ENCODE data around the gene ORAI3.

Gene ORAI3

DNA sequence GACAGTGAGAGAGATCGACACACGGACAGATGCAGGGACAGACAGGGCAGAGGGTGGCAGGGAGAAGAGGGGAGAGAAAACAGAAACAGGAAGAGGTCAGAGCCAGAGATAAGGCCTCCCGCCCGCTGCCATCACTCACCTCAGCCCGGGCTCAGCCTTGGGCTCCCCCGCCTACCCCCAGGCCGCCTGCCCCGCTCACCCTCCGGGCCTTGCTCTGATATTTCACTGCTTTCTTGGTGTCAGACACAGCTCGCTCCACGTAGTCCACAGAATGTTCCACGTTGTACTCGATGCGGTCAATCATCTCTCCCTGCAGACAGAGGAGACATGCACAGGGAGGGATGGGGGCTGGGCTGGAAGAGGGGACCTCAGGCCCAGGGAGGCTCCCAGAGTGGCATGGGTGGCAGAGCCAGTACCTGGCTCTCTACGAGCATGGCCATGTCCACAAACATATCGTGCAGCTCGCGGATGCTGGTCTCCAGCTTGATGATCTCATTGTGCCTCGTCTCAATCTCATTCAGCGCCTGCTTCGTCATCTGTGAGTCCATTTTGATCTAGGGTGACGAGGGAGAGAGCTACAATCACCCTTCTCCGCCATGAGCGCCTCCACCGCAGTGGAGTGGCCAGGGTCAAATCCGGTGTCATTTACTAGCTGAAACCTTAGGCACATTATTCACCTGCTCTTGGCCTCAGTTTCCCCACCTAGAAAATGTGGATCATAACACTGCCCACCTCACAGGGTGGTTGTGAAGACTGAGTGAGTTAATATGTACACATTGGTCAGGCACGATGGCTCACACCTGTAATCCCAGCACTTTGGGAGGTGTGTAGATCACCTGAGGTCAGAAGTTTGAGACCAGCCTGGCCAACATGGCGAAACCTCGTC is 44.3 kb downstream of the ORAI3 start:
- TF ChIP-seq, protein P1, sequence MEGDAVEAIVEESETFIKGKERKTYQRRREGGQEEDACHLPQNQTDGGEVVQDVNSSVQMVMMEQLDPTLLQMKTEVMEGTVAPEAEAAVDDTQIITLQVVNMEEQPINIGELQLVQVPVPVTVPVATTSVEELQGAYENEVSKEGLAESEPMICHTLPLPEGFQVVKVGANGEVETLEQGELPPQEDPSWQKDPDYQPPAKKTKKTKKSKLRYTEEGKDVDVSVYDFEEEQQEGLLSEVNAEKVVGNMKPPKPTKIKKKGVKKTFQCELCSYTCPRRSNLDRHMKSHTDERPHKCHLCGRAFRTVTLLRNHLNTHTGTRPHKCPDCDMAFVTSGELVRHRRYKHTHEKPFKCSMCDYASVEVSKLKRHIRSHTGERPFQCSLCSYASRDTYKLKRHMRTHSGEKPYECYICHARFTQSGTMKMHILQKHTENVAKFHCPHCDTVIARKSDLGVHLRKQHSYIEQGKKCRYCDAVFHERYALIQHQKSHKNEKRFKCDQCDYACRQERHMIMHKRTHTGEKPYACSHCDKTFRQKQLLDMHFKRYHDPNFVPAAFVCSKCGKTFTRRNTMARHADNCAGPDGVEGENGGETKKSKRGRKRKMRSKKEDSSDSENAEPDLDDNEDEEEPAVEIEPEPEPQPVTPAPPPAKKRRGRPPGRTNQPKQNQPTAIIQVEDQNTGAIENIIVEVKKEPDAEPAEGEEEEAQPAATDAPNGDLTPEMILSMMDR (IDR thresholded peaks at IDR 0.05; ENCODE audit: insufficient read depth, missing control alignments), result no peak
- FAIRE-seq, result no peak
- DNase-seq (ENCODE audit: insufficient read length, low spot score), result no peak

DNA sequence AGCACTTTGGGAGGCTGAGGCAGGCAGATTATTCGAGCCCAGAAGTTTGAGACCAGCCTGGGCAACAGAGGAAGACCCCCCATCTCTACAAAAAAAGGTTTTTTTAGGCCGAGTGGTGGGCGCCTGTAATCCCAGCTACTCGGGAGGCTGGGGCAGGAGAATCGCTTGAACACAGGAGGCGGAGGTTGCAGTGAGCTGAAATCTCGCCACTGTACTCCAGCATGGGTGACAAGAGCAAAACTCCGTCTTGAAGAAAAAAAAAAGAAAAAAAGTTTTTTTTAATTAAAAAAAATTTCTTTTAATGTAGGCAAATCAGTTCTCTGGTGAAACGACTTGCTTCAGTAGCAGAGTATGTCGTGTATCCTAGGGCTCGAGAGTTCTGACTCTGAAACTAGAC is 47.1 kb downstream of the ORAI3 start:
- TF ChIP-seq, protein P1 (IDR thresholded peaks at IDR 0.05; ENCODE audit: insufficient read depth, missing control alignments), result no peak
- DNase-seq (ENCODE audit: insufficient read length, low spot score) (no peak), FAIRE-seq (no peak)

DNA sequence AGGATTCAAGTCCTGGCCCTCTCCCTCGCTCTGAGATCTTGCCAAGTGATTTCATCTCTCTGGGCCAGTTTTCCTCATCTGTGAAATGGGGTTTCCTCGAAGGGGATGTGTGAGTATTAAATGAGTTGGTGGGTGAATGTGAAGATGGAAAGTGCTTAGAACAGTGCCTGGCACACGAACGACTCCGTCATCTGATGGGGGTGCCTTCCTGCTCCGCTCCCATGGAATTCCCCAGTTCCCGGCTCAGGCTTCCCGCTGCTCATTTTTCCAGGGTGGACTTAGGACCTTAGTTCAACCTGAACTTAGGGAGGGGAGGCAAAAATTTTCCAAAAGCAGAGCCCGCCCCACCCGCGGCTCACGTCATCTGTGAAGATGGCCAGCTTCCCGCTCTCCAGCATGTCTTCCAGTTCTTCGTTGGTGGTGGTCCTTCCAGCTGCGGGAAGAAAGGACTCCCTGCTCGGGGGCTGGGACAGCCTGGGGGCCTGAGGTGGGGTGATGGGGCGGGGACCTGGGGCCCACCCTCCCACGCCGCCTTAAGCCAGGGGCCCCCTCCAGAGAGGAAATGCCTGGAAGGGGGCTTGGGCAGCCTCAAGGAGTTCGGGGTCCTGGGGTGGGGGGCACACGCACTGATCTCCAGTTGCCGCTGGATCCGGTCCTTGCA is 47.6 kb downstream of the ORAI3 start:
- FAIRE-seq (no peak), DNase-seq (ENCODE audit: insufficient read length, low spot score) (no peak)
- TF ChIP-seq, protein P1 (IDR thresholded peaks at IDR 0.05; ENCODE audit: insufficient read depth, missing control alignments), result no peak

DNA sequence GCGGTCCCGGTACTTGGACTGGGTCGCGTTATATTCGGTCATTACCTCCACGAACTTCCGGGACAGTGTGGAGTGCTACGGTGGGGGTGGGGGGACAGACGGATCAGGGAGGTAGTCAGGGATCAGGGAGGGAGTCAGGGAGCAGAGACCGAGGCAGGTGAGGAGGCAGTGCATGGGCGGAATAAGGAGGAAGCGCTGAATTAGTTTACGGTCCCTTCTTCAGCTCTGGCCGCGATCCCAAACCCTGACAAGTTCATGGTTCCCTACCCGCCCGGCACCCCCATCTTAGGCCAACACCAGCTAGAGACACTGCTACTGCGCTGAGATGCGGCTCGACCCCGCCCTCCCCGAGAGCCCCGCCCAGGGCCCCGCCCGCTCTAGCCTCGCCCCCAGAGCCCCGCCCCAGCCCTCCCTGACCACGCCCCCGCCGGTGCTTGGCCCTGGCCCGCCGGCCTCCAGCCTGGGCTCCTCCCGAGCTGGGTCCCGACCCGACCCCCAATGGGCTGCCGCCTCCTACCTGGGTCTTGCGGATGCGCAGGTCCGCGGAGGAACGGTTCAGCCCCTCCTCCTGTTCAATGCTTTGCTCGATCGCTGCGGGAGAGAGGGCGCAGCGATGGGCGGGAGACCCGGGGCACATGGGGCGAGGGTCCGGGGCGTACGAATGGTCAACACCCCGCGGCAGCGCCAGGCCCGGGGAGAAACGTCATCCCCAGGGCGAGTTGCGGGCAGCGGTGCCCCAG is 48.3 kb downstream of the ORAI3 start:
- TF ChIP-seq, protein P1 (IDR thresholded peaks at IDR 0.05; ENCODE audit: insufficient read depth, missing control alignments), result no peak
- DNase-seq (ENCODE audit: insufficient read length, low spot score) (peak; percentile 57), FAIRE-seq (no peak)

DNA sequence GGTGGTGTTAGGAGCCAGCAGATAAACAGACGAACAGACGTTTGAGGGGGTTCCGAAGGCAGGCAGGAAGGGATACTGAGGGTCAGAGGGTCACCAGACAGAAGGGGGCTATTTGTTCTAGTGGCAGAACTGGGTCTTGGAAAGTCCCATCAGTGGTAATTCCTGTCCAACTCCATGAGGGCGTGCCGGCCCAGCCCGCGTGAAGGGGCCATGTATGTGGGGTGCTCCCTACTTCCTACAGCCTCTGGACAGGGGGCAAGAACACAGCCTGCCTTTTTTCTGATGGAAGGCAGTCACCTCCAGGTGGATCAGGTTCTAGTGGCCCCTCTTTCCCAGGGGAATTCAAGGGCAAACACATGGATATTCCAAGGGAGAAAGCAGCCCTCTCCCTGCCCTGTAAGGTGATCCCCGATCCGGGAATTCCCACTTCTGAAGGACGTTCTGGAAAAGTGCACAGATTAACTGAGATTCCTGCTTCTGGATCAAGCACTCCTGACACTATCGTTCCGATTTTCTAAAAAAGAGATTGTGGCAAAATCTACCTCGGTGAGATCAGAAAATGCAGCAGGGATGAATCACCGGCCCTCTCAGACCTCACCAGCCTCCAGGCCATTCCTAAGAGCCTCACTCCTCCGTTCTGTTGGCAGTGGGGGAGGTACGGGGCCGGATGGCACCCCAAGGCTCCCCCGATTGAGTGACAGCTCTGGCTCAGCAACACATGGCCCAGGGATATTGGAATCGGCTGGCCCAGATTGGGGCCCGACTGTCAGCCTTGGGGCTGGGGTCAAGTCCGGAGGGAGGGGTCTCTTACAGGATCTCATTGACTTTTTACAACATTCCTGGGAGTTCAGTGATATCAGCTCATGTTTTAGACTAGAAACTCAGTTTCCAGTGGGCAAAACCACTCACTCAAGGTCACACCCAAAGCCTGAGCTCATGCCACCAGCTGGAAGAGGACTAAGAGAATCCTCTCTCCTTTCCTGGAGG is 49.1 kb downstream of the ORAI3 start:
- DNase-seq (ENCODE audit: insufficient read length, low spot score) (no peak), FAIRE-seq (no peak)
- TF ChIP-seq, protein P1 (IDR thresholded peaks at IDR 0.05; ENCODE audit: insufficient read depth, missing control alignments), result no peak

Data from D721Med (cell line).